Fibroblast of skin of back (primary cell): ENCODE data around the gene KRT80.

ENCODE experiments used
- DNase-seq: peaks from one replicate; pipeline ENCODE4 v3.0.0-alpha.2; 2013

KRT80 gene

DNA sequence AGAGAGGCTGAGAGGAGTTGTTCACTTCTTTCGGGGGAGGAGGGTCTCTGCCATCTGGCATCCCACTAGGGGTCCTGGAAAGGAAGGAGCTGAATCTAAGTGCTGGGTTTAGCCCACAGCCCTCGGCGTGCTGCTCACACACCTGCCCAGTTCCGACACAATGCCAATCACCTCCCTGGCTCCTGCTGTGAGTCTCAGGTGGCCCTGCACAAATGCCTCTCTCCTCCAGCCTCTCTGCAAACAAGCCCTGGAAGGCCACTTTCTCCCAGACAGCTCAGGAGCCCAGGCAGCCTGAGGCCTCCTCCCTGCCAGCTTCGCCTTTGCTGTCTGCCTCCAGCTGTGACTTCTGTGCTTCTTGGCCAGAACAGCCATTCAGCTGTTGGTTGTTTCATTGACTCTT lies 61.1 kb downstream of the KRT80 start:
- DNase-seq, result no peak

DNA sequence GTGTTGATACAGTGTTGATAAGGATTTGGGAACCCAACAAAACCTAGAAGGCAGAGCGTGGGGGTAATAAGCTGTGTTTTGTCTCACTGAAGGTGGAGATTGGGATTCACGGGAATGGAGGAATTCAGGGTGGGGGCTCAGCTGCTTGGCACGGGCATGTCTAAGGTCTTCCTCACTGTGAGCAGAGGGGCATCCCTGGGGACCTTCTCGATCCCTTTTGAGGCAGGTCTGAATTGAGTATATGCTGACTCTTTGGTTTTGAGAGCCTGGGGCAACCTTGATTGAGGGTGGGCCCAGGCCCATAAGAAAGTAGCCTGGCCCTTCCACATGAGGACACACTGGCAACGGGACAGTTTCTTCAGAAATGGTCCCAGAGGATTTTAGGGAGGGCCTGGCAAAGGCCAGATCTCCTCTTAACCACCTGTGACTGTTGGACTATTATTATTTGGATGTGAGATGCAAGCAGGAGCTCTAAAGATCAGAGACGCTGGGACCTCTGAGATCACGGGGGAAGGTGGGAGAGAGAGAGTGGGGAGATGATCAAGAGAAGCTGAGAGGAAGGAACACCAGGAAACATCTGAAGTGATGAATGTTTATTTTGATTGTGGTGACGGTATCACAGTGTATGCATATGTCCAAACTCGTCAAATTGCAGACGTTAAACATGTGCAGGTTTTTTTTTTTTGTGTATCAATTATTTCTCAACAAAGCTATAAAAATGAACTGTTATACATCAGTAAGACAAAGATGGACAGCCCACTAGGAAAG lies 63.9 kb downstream of the KRT80 start:
- DNase-seq, result no peak

DNA sequence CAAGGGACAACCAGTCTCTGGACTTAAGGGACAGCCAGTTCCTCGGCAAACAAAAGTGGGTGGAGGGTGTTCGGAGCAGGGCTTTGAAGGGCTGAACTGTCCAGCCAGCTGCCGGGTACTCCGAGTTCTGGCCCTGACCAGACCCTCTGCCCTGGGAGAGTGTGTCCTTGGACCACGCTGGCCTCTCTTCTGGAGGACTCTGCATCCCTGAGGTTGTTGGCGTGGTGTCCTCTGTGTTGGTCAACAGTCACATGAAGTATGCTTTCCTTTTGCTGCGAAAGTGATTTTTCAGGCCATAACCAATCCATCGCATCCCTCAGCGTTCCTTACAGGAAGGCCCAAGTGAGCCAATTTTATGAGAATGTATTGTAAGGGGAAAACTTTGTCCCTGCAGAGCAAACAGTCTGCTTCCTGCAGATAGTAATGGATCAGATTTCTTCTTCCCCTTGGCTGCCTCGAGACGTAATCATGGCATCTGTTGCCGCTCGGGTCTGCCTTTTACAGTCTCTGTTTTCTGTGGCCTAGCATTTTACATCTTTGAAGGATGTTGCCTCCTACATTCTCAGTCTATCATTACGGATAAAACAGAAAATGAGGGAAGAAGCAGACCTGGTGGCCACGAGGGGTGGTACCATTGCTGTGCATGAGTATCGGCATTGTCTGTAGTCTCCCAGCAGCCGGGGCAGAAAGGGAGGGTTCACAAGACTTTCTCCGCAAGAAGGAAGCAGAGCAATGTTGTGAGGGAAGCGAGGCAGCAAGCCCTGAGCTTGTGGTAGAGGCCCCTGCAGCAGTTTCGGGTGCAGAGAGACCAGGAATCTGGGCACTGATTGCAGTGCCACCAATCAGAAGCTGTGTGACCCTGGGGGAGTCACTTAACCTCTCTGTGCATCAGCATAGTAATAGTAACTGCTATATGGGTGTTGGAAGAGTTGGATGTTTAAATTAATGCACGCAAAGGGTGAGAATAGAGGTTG lies 64.9 kb downstream of the KRT80 start:
- DNase-seq, result no peak

DNA sequence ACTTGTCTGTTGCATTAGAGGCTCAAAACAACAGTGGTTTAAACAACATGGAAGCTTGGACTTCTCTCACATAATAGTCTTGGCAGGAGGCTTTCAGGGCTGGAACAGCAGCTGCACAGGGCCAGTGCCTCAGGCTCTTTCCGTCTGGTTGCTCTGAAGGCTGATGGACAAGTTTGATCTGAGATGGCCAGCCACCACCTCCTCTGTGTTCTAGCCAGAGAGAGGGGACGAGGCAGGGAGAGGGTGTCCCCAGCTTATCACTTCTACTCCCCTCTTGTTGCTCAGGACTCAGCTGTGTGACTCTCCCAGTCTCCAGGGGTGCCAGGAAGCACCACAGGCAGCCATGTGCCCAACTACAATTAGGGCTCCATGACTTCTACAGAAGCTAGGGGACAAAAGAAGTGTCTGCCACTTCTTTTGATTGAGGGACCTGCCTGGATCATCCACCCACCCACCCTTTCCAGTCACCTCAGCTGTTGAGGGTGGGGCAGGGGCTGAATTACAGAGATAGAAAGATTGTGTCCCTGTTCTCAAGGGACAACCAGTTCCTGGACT lies 65.7 kb downstream of the KRT80 start:
- DNase-seq, result no peak

DNA sequence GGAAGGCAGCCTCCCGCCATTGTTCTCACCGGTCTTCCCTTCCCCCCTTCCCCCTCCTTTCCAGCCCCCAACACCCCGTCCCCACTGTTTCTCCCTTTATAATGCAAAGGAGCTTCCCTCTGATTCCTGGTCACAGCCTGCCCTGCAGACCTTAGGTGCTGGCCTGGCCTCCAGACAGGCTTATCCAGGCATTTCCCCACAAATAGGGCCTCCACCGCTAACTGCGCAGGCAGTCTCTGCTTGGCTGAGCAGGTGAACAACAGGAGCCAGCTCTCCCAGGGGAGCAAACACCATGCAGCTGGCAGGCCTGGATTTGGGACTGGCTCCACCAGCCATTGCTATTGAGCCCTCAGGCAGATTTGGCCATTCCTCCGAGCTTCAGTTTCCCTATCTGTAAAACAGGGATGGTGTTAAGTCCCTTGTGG lies 66.3 kb downstream of the KRT80 start:
- no peak for DNase-seq

DNA sequence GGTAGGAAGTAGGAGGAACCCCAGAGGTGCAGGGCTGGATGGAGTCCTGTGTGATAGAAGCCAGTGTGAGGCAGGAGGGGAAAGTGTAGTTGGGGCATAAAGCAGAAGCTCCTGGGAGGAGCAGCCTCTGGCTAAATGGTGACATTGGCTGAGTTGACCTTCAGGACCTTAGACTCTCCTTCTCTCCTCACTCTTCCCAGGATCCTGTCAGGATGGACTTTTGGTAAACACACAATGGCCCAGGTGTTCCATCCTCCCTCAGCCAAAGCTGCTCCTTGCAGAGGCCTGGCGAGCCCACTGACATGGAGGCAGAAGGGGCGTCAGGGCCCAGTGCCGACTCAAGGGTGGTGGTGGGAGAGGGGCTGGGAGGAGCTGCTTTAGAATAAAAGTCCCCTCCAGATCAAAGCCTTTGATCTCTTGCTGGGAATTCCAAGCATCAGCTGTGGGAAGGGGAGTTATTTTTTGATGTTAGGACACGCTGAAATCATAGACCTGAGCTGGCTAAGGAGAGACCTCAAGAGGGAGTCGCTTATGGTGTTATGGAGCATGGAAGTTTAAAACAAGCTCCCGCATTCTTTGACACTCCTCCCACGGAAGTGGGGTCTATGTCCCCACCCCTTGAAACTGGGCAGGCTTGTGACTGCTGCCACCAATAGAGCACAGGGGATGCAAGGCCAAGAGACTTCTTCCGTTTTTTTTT lies 68.2 kb downstream of the KRT80 start:
- DNase-seq, result no peak

DNA sequence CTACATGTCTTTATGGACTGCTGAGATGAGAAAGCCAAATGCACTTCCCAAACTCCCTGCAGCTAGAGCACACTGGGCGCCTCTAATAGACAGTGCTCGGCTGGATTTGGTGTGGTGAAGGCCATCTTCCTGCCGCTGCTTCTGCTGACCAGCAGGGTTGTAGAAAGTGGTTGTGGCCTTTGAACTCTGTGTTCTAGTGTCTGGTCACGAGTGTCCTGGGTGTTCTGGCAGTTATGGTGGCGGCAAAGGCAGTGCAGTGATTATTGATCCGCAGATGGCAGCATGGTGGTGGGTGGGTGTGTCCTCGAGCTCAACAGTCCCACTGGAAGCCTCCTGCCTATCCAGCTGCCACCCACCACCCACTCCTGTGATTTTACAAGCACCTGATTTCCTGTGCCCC lies 68.9 kb downstream of the KRT80 start:
- no peak for DNase-seq

DNA sequence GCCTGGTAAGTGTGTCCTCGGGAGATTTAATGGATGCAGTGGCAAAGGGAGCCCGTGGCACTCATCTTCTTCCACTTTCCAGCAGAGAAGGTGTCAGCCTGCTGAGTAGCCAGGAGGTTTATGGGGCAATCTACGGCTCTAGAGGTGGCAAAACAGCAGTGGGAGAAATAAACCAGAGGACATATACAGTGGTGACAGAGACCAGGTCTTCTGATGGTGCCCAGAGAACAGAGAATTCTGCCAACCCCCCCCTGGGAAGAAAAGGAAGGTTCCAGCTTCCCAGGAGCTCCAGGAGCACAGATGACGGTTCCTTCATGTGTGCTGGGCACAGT lies 69.3 kb downstream of the KRT80 start:
- DNase-seq, result no peak

DNA sequence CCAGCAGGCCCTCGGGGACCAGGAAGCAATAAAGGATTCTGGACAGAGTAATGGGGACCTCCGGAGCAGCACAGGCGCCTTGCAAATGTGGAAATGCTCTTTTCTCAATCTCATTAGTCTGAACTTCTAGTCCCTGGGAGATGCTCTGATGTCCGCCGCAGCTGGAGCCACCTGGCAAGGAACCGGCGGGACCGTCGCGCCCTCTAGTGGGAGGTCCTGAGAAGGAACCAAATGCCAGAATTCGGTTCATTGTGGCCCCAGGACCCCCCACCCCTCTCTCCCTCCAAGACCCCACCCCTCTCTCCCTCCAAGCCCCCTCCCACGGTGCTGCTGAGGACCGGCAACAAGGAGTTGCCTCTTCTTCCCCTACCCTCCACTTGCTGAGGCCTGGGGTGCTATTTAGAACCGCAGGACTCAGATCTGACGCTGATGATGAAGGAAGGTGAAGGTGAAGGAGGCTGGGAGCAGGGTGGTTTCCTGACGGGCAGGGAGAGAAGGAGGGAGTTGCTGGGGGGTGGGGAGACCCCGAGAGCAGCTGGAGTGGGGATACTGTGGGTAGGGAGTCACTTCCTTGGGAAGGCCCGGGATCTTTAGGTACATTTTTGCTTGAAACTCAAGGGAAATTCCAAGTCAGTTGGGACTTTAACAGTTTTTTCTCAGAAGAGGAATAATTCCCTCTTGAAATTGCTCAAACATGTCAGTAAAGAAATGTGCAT lies 69.8 kb downstream of the KRT80 start:
- DNase-seq, result peak; percentile 32

DNA sequence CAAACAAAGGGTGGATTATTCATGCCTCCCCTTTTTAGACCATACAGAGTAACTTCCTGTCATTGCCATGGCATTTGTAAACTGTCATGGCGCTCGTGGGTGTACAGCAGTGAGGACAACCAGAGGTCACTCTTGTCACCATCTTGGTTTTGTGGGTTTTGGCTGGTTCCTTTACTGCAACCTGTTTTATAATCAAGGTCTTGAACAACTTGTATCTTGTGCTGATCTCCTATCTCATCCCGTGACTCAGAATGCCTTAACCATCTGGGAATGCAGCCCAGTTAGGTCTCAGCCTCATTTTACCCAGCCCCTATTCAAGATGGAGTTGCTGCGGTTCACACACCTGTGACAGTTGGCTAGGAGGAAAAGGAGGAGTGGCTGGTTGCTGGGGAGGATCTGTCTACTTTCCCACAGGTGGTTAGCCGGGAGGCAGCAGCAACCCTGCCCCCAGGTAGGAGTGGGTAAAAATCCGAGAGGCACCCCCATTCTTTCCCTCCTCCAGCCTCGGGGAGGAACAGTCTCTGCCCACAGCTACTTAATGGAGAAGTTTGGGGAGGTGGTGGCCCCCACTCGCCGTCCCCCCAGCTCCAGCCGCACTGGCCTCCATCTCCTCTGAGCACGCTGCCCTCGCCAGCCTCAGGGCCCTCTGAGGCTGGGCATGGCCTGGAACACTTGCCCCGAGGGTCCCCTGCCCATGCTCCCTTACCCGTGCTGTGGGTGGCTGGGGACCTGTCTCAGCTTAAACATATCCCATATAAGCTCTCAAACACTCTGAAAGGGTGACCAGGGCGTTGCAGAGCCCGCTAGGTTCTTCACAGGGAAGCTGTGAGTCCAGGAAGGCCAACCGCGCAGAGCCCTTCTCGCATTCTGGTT lies 70.6 kb downstream of the KRT80 start:
- DNase-seq, result no peak

DNA sequence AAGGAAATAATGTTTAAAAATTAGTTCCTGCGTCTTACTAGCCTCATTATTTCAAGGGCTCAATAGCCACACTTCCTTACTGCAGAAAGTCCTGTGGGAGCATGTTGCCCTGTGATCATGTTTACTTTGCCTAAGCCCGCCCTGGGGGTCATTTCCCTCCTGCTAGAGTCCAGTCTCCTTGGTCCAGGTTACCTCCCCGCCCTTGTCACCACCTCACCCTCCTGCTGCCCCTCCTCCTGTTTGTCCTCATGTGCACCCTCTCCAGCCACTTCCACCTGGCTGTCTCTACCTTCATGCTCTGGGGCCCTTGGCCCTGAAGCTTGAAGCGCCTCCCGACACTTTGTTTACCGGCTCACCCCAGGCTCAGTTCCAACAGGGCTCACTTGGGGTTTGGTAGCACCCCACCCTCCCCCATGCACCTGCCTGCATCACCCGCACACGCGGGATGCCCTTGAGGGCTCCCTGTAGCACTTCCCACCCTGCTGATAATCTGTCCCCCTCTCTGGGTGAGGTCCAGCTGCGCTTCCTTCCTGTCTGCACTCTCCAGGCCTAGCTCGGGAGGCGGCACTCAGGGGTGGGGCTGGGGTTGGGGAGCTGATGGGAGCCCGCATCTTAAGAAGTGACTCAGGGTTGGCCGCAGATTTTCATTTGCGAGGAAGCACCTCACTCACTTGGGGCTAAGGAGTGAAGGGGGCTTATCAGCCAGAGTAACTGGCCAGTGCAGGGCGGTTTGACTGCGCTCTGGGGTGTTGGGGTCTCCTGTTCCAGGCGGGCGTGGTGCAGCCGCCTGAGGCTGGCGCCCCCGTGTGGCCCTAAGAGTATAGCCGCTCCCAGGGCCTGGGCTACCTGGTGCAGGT lies 72.2 kb downstream of the KRT80 start:
- DNase-seq, result no peak
